HEK293T (cell line): ENCODE results near the gene ZNF639.

Source experiments
- ARNT ChIP-seq: fragments of 450-650 bp; IDR thresholded peaks from 2 replicates; pipeline ENCODE4 v1.6.1; 2017; ENCODE audit warnings: mild to moderate bottlenecking
- BHLHE40 ChIP-seq: fragments of 450-650 bp; IDR thresholded peaks from 2 replicates; pipeline ENCODE4 v1.6.1; 2016; ENCODE audit warnings: mild to moderate bottlenecking, moderate library complexity, borderline replicate concordance
- ELF4 ChIP-seq: fragments of 450-650 bp; IDR thresholded peaks from 2 replicates; pipeline ENCODE4 v1.6.1; 2017; ENCODE audit warnings: antibody characterized with exemption
- FOXA1 ChIP-seq: fragments of 450-650 bp; IDR thresholded peaks from 2 replicates; pipeline ENCODE4 v1.6.1; 2016; ENCODE audit warnings: mild to moderate bottlenecking
- FOXM1 ChIP-seq: fragments of 450-650 bp; IDR thresholded peaks from 2 replicates; pipeline ENCODE4 v1.6.1; 2017; ENCODE audit warnings: mild to moderate bottlenecking, borderline replicate concordance
- HDGF ChIP-seq: fragments of 450-650 bp; IDR thresholded peaks from 2 replicates; pipeline ENCODE4 v1.6.1; 2017; ENCODE audit warnings: antibody characterized with exemption, borderline replicate concordance
- SUZ12 ChIP-seq: fragments of 450-650 bp; IDR thresholded peaks from 2 replicates; pipeline ENCODE4 v1.6.1; 2016; ENCODE audit warnings: mild to moderate bottlenecking
- ZNF384 ChIP-seq: fragments of 450-650 bp; IDR thresholded peaks from 2 replicates; pipeline ENCODE4 v1.6.1; 2016
- TF ChIP-seq, protein P1 (sequence below): fragments of 450-650 bp; IDR thresholded peaks from 2 replicates; pipeline ENCODE4 v1.6.1; 2016

DNA sequence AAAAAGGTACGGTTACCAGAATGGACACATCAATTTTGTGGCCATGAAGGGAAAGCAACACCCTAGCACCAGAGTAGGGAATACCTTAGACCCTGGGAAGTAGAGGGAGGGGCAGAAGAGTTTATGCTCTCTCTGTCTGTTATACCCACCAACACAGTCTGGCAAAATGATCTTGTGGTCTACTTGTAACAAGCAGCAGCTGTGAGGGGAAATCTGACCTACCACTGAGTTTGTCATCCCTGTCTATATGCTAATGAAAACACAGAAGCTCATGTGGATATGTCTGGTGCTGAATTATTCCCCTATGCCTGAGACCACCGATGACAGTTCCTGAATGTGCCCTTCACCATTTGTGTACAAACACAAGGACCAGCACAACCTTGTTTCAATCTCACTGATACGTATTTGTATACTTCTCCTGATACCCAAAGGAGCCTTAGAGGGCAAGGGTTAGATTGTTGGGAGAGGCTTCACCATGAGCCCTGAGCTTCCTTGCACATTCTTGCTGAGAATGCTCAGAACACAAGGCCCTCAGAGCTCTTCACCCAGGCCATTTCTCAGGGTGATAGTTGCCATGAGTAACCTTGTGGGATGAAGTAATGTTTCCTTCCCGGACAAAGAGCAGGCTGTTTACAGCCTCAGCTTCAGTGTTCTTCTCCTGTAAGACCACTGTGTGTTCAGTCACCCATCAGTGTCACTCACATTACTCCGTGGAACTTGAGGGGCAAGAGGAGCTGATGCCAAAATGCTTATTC is 24.7 kb upstream of the ZNF639 start:
- TF ChIP-seq ARNT (no peak), HDGF (no peak), FOXA1 (no peak), FOXM1 (no peak), BHLHE40 (no peak), ELF4 (no peak), ZNF384 (no peak), SUZ12 (no peak)
- TF ChIP-seq, protein P1, sequence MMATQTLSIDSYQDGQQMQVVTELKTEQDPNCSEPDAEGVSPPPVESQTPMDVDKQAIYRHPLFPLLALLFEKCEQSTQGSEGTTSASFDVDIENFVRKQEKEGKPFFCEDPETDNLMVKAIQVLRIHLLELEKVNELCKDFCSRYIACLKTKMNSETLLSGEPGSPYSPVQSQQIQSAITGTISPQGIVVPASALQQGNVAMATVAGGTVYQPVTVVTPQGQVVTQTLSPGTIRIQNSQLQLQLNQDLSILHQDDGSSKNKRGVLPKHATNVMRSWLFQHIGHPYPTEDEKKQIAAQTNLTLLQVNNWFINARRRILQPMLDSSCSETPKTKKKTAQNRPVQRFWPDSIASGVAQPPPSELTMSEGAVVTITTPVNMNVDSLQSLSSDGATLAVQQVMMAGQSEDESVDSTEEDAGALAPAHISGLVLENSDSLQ, result no peak
